ENCODE results near the gene CD83.

GRCh38 chr6:14174226-14174625 is 56.7 kb downstream of the CD83 start:
- no peak for TF ChIP-seq CTCF (IDR thresholded peaks at IDR 0.05; ENCODE audit: low read depth, low read length, poor library complexity, severe bottlenecking)
- TF ChIP-seq EZH2phosphoT487 (IDR thresholded peaks at IDR 0.05; ENCODE audit: borderline replicate concordance, low read length) = no peak

Data from DOHH2 (cell line).